Measurements from ENCODE around the gene MYF6.
"Not testable (repeated sequence)": the region's sequence is repeated elsewhere in the genome, so short reads cannot be mapped to it uniquely, and the experiment has no call there.

Gene MYF6

GRCh38 chr12:80707126-80707829 is at the start of gene MYF6:
TSS of gene MYF6 (plus strand) at chr12:80707634. CDS start at chr12:80707720, 86 bp downstream.
- DNase-seq (ENCODE audit: low read depth in 1 of 2, low spot score in 1 of 2), result no peak

GRCh38 chr12:80659512-80660063 is 47.8 kb upstream of the MYF6 start:
- no peak for DNase-seq (ENCODE audit: low read depth in 1 of 2, low spot score in 1 of 2)

GRCh38 chr12:80662586-80662985 is 44.8 kb upstream of the MYF6 start:
- DNase-seq (ENCODE audit: low read depth in 1 of 2, low spot score in 1 of 2), result no peak

GRCh38 chr12:80670214-80670613 is 37.2 kb upstream of the MYF6 start:
- DNase-seq (ENCODE audit: low read depth in 1 of 2, low spot score in 1 of 2), result no peak

GRCh38 chr12:80676042-80676636 is 31.3 kb upstream of the MYF6 start:
- DNase-seq (ENCODE audit: low read depth in 1 of 2, low spot score in 1 of 2), result not testable (repeated sequence)

- DNase-seq (ENCODE audit: low read depth in 1 of 2, low spot score in 1 of 2), result no peak
These were observed 30.6 kb upstream of the MYF6 start for GRCh38 chr12:80676856-80677255.

GRCh38 chr12:80677994-80678393 is 29.4 kb upstream of the MYF6 start:
- DNase-seq (ENCODE audit: low read depth in 1 of 2, low spot score in 1 of 2), result no peak

- no peak for DNase-seq (ENCODE audit: low read depth in 1 of 2, low spot score in 1 of 2)
These were observed 27.9 kb upstream of the MYF6 start for GRCh38 chr12:80679346-80680131.

- no peak for DNase-seq (ENCODE audit: low read depth in 1 of 2, low spot score in 1 of 2)
These were observed 26.1 kb upstream of the MYF6 start for GRCh38 chr12:80681287-80681686.

- no peak for DNase-seq (ENCODE audit: low read depth in 1 of 2, low spot score in 1 of 2)
These were observed 25.6 kb upstream of the MYF6 start for GRCh38 chr12:80681786-80682185.

GRCh38 chr12:80684077-80684495 is 23.3 kb upstream of the MYF6 start:
- DNase-seq (ENCODE audit: low read depth in 1 of 2, low spot score in 1 of 2), result no peak

GRCh38 chr12:80690090-80690489 is 17.3 kb upstream of the MYF6 start:
- DNase-seq (ENCODE audit: low read depth in 1 of 2, low spot score in 1 of 2), result no peak

- no peak for DNase-seq (ENCODE audit: low read depth in 1 of 2, low spot score in 1 of 2)
These were observed 16.9 kb upstream of the MYF6 start for GRCh38 chr12:80690513-80690912.

GRCh38 chr12:80692114-80692513 is 15.3 kb upstream of the MYF6 start:
- DNase-seq (ENCODE audit: low read depth in 1 of 2, low spot score in 1 of 2), result no peak

GRCh38 chr12:80697270-80697887 is 10.1 kb upstream of the MYF6 start:
- no peak for DNase-seq (ENCODE audit: low read depth in 1 of 2, low spot score in 1 of 2)

GRCh38 chr12:80698256-80698655 is 9.2 kb upstream of the MYF6 start:
- DNase-seq (ENCODE audit: low read depth in 1 of 2, low spot score in 1 of 2), result no peak

GRCh38 chr12:80698847-80699542 is 8.4 kb upstream of the MYF6 start:
- DNase-seq (ENCODE audit: low read depth in 1 of 2, low spot score in 1 of 2), result no peak

- DNase-seq (ENCODE audit: low read depth in 1 of 2, low spot score in 1 of 2), result no peak
These were observed 7.1 kb upstream of the MYF6 start for GRCh38 chr12:80700327-80700726.

- no peak for DNase-seq (ENCODE audit: low read depth in 1 of 2, low spot score in 1 of 2)
These were observed 6.0 kb upstream of the MYF6 start for GRCh38 chr12:80701388-80701787.

GRCh38 chr12:80702889-80703805 is 4.3 kb upstream of the MYF6 start:
- no peak for DNase-seq (ENCODE audit: low read depth in 1 of 2, low spot score in 1 of 2)

All from activated T-helper 1 cell treated with anti-CD3 and anti-CD28 coated beads, Interleukin-2, amount 50 U/mL, for 16 hours (primary cell).